Measurements from ENCODE around the gene CNTN5.

DNA sequence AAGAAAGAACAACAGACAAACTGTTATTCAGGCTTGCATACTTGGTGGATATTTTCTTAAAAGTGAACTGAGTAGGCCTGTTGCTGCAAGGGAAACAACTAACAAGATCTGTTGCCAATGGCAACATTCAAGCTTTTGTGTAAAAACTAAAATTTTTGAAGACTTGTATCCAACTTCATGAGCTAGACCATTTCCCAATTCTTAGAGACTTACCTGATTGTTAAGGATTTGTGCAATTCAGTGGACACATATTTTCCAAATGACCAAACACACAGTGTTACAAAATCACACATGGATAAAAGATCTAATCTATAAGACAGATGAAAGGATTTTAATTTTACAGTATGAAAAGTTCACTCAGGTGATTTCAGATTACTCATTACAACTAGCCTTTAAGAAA, 564.1 kb downstream of the CNTN5 start:
- no peak for TF ChIP-seq EZH2 (IDR thresholded peaks at IDR 0.05; ENCODE audit: insufficient read depth, poor library complexity, severe bottlenecking)
- TF ChIP-seq EZH2phosphoT487 (IDR thresholded peaks at IDR 0.05; ENCODE audit: insufficient read depth, low read depth) = no peak

Data from GM23248 (cell line).